Stimulated activated CD4-positive, alpha-beta T cell treated with anti-CD3 and anti-CD28 coated beads, Interleukin-15, amount 100 ng/mL, for 1 hour (primary cell): ENCODE measurements around the gene TUBB8.
"Not testable (repeated sequence)": the region's sequence is repeated elsewhere in the genome, so short reads cannot be mapped to it uniquely, and the experiment has no call there.

ENCODE experiments used
- DNase-seq, 2 donors: peaks; one replicate each; pipeline ENCODE4 v3.0.0-alpha.2; 2020; ENCODE audit warnings: low read depth in 1 of 2, low spot score in 1 of 2

TUBB8 gene

GRCh38 chr10:48996-49395, at the start of gene TUBB8:
Gene TUBB8, minus strand, starts transcription at chr10:49296. Its CDS starts 58 bp downstream, at chr10:49238.
- no peak for DNase-seq

DNA sequence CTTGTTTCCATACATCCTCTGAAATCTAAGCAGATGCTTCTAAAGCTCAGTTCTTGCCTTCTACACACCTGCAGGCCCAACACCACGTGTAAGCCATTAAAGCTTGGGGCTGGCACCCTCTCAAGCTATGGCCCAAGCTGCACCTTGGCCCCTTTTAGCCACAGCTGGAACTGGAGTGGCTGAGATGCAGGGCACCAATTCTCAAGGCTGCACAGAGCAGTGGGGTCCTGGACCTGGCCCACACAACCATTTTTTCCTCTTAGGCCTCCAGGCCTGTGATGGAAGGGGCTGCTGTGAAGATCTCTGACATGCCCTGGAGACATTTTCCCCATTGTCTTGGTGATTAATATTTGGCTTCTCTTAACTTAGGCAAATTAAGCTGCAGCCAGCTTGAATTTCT, 47.4 kb upstream of the TUBB8 start:
- no peak for DNase-seq

GRCh38 chr10:95356-96115, 46.4 kb upstream of the TUBB8 start:
- DNase-seq: no peak

- DNase-seq: no peak
Measured at GRCh38 chr10:94613-95012, 45.5 kb upstream of the TUBB8 start.

GRCh38 chr10:92846-93245, 43.8 kb upstream of the TUBB8 start:
- no peak for DNase-seq

GRCh38 chr10:92153-92552, 43.1 kb upstream of the TUBB8 start:
- DNase-seq: no peak

DNA sequence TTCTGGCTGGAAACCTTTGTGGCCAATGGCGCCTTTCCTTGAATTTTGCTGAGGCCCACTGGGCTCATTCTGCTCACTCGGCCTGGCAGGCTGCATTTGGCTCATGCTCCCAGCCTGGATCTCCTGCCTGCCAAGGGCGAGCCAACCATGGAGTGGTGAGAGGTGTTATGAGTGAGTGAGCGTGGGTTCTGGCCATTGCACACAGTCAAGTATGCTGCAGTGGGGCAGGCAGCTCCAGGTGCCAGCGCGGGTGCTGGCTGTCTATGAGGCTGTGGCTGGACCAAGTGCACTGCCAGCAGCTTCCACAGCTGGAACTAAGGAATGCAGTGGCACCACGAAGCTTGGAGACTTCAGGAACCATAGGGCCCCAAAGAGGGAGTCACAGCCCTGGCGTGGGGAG, 42.2 kb upstream of the TUBB8 start:
- no peak for DNase-seq

GRCh38 chr10:90161-90560, 41.1 kb upstream of the TUBB8 start:
- no peak for DNase-seq

DNA sequence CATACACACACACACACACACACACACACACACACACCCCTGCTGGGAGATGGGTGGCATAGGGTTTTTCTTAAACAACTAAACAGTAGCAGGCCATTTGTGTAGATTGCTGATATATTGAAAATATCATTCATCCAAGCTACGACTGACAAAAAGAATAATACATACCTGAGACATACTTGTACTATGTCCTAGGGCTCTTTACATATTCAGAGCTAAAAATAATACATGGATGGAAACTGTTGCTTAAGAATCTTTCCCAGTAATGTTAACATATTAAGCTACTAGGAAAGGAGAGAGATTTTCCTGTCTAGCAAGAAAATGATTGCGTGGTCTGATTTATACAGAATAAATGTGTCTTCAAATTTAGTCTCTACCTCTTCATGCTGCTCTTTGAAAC, 40.2 kb upstream of the TUBB8 start:
- no peak for DNase-seq

DNA sequence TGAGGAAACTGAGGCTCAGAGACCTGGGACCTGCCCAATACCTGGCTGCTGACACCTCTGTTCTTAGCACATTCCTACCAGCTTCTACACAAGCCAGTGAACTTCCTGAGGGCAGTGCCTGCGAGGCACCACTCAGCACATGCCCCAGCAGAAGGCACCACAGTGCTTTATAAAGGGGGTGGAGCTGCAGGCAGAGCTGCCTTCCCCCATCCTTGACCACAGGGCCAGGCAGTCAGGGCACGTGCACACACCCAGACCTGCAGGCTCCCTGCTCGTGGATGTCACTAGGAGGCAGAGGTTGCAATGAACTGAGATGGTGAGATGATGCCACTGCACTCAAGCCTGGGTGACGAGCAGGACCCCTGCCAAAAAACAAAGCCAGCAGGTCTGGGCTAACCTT, 39.2 kb upstream of the TUBB8 start:
- DNase-seq: no peak

GRCh38 chr10:87177-88080, 38.3 kb upstream of the TUBB8 start:
- no peak for DNase-seq

GRCh38 chr10:86031-86430, 36.9 kb upstream of the TUBB8 start:
- no peak for DNase-seq

DNA sequence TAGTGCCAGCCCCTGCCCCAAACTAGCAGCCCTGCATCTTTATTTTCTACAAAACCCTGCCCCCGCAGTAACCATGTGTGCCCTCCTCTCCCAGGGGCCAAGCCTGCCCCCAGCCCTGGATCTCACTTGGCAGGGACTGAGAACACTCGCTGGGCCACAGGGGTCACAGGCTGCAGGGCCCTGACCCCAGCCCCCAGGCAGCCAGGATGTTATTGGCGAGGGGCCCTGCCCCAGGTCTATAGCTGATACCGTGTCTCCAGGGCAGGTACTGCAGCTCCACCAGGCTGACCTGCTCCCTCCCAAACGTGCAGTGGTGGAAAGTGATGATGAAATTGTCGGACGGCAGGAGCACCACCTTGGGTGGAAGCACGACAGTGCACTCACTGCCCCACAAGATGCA, 35.9 kb upstream of the TUBB8 start:
- DNase-seq: no peak

GRCh38 chr10:83930-84530, 34.9 kb upstream of the TUBB8 start:
- DNase-seq: no peak

DNA sequence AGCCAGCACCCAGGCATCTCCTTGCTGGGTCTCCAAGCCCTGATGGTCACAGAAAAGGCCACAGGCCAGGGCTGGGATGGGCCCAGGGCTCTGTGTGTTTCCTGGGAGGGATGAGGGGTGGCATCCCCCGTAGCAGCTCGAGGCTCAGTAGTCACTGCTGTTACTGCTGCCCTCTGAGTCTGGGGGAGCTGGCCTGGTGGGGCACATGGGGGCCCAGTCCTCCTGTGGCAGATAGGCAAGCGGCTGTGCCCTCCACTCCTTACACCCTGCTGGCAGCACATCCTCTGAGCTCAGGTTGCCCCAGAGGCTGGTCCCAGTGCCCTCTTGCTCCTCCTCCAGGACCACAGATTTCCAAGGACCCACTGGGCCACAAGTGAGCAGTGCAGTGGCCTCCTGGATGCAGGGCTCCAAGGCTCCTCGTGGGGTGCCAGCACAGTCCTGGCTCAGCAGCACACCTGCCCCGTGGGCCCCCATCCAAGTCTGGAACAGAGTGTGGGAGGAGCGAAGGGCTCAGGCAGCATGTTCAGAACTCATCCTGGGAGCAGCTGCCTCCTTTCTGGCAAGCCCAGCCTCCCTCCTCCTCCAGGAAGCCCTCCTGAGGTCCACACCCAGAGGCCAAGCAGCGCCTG, 31.5 kb upstream of the TUBB8 start:
- no peak for DNase-seq

DNA sequence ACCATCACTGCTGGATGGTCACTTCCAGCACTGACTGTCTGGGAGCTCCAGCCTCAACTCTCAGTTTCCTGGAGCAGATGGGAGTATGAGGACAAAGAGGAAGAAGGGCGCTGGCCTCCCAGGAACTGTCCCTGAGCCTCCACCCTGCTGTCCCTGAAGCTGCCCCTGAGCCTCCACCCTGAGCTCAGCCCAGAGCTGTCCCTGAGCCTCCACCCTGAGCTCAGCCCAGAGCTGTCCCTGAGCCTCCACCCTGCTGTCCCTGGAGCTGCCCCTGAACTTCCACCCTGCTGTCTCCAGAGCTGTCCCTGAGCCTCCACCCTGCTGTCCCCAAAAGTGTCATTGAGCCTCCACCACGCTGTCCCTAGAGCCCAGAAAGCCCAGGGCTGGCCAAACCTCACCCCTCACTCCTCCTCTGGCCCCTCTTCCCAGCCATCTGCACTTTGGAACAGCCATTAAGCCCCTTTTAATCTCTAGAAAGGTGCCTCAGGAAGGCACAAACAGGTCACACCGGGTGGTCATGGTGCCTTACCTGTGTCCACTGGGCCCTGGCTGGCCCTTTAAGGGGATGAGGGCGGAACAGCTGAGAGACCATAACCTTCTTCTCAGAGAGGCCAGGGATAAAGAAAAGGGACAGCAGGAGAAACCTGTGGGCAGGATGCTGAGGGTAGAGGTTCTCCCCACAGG, 30.6 kb upstream of the TUBB8 start:
- no peak for DNase-seq

GRCh38 chr10:78556-78955, 29.5 kb upstream of the TUBB8 start:
- no peak for DNase-seq

- not testable (repeated sequence) for DNase-seq
Measured at GRCh38 chr10:74266-74621, 25.1 kb upstream of the TUBB8 start.

DNA sequence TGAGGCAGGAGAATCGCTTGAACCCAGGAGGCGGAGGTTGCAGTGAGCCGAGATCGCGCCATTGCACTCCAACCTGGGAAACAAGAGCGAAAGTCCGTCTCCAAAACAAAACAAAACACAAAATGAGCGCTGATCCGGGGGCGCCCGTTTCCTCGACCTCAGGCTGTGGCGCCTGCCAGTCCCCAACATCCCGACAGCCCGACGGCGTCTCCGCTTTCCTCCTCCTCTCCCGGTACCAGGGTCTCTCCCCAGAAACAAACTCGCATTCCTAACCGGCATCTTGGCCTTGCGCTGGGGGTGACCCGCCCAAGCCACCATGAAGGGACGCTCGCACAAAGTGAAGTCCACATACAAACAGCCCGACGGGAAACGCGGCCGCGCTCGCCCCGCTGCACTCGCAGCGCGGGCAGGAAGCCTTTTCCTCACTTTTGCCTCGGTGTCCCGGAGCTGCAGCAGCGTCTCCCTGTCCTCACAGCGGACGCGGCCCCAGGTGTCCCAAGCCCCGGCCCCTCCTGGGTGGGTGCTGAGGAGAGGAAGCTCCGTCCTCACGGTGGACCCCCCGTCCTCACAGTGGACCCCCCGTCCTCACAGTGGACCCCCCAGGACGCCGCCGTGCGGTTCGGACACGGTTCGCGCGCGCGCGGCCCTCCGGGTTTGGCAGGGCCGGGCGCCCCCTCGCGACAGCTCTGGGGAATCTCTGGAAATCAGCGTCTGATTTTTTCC, 24.6 kb upstream of the TUBB8 start:
- peak in 1 of 2 donors; percentile 32 for DNase-seq

DNA sequence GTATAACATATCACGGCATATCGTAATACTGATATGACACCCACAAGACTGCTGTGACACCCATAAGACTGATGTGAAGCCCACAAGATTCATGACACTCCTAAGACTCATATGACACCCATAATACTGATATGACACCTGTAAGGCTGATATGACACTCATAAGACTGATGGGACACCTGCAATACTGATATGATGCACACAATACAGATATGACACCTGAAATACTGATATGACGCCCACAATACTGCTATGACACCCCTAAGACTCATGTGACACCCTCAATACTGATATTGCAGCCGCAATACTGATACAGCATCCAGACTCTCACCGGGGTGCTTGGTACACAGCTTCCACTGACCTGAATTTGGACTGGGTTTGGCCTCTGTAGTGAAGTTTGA, 19.1 kb upstream of the TUBB8 start:
- DNase-seq: not testable (repeated sequence)
